ENCODE results near the gene FEV.

GRCh38 chr2:219010873-219011272, 25.9 kb upstream of the FEV start:
- TF ChIP-seq, protein P1, sequence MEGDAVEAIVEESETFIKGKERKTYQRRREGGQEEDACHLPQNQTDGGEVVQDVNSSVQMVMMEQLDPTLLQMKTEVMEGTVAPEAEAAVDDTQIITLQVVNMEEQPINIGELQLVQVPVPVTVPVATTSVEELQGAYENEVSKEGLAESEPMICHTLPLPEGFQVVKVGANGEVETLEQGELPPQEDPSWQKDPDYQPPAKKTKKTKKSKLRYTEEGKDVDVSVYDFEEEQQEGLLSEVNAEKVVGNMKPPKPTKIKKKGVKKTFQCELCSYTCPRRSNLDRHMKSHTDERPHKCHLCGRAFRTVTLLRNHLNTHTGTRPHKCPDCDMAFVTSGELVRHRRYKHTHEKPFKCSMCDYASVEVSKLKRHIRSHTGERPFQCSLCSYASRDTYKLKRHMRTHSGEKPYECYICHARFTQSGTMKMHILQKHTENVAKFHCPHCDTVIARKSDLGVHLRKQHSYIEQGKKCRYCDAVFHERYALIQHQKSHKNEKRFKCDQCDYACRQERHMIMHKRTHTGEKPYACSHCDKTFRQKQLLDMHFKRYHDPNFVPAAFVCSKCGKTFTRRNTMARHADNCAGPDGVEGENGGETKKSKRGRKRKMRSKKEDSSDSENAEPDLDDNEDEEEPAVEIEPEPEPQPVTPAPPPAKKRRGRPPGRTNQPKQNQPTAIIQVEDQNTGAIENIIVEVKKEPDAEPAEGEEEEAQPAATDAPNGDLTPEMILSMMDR (IDR thresholded peaks at IDR 0.05), result no peak
- no peak for TF ChIP-seq POLR2A (IDR thresholded peaks at IDR 0.05)

Measured in esophagus squamous epithelium (tissue), 4 donors.